Colonic mucosa (tissue), 4 donors: ENCODE results near the gene NKAIN4. TPM values are rescaled to one million over a fixed set of nuclear protein-coding genes. Genes with fewer than 3 reads are reported as not detected.

Experiments
- DNase-seq: peaks from one replicate; pipeline ENCODE4 v3.0.0-alpha.2; 2020
- H3K27ac ChIP-seq: fragments of 200-600 bp; one replicate; pipeline ENCODE4 v1.8.0; 2021
- H3K27me3 ChIP-seq: fragments of 200-600 bp; one replicate; pipeline ENCODE4 v1.8.0; 2021
- H3K36me3 ChIP-seq: fragments of 200-600 bp; one replicate; pipeline ENCODE4 v1.8.0; 2021
- H3K4me1 ChIP-seq: fragments of 200-600 bp; one replicate; pipeline ENCODE4 v1.8.0; 2021; ENCODE audit warnings: mild to moderate bottlenecking
- H3K4me3 ChIP-seq: fragments of 200-600 bp; one replicate; pipeline ENCODE4 v1.8.0; 2021
- H3K9ac ChIP-seq, 2 donors: one replicate each; pipeline ENCODE4 v1.7.0; 2013; ENCODE audit warnings: control low read depth in 2 of 2, low read depth in 2 of 2, low read length in 2 of 2
- H3K9me3 ChIP-seq: fragments of 200-600 bp; one replicate; pipeline ENCODE4 v1.8.0; 2021
- intact Hi-C: fragments of 100-400 bp; cut with DNase I; formaldehyde crosslinking; loops from one replicate; pipeline ENCODE4 v1.14.1; 2022
- total RNA-seq, 2 donors: library from RNA; stranded (reverse); fragmentation: NEBNext Ultra II Directional in 1 of 2; extraction: Animal tissue kit (Norgen Biotek cat#: 25700) in 1 of 2; gene quantifications; one replicate each; pipeline ENCODE4 v1.2.1, GENCODE V29; 2021
- TF ChIP-seq, protein P1 (sequence below): fragments of 200-600 bp; IDR thresholded peaks from one replicate; pipeline ENCODE4 v1.8.0; 2022; ENCODE audit warnings: antibody characterized with exemption, mild to moderate bottlenecking
- donor health status: healthy.
- donor health status: DM: no; HTN: no; CAD: no.
- donor health status: DM: no; HTN: no; CAD: no.

NKAIN4 gene
- total RNA-seq, 2 donors from 2014 or later: 0.29 TPM; not detected in 1

DNA sequence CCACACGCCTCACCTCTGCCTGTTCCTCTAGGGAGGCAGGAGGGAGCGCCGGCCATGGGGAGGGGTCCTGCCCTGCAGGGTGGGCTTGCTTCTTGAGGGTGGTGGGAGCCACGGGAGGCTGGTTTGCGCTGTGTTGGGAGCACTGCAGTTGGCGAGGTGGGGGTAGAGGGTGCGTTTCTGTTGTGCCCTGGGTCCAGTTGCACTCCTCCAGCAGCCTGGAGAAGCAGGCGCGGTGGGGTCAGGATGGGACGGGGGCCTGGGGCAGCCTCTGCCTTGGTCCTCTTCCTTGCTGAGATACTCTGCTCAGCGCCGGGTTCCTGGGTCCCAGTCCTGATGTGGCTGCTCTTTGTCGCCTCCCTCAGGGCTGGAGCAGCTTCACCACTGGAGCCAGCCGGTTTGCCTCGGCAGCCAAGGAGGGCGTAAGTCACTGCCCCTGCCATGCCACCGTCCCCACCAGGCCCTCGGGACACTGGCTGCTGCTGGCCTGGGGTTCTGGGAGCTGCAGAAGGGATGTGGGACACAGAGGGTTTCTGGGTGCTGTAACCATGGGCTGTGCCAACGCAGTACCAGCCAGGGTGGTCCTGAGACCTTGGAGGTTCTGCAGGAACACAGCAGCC lies 26.8 kb upstream of the NKAIN4 start:
- Histone ChIP-seq H3K9me3 (no peaks in the 10 kb centered on the region), H3K36me3 (peaks cover 6% of the 10 kb centered on the region), H3K27me3 (no peaks in the 10 kb centered on the region), H3K4me3 (no peak overlapping the region), H3K27ac (no peak overlapping the region), H3K4me1 (no peaks in the 10 kb centered on the region), H3K9ac (no peak overlapping the region)
- DNase-seq: no peak
- TF ChIP-seq, protein P1, sequence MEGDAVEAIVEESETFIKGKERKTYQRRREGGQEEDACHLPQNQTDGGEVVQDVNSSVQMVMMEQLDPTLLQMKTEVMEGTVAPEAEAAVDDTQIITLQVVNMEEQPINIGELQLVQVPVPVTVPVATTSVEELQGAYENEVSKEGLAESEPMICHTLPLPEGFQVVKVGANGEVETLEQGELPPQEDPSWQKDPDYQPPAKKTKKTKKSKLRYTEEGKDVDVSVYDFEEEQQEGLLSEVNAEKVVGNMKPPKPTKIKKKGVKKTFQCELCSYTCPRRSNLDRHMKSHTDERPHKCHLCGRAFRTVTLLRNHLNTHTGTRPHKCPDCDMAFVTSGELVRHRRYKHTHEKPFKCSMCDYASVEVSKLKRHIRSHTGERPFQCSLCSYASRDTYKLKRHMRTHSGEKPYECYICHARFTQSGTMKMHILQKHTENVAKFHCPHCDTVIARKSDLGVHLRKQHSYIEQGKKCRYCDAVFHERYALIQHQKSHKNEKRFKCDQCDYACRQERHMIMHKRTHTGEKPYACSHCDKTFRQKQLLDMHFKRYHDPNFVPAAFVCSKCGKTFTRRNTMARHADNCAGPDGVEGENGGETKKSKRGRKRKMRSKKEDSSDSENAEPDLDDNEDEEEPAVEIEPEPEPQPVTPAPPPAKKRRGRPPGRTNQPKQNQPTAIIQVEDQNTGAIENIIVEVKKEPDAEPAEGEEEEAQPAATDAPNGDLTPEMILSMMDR: no peak
- intact Hi-C loops: no loop called here

GRCh38 chr20:63280371-63280770 lies 26.1 kb upstream of the NKAIN4 start:
- Histone ChIP-seq H3K9me3 (no peaks in the 10 kb centered on the region), H3K36me3 (peaks cover 6% of the 10 kb centered on the region), H3K27ac (no peak overlapping the region), H3K4me3 (no peak overlapping the region), H3K4me1 (no peaks in the 10 kb centered on the region), H3K9ac (no peak overlapping the region), H3K27me3 (no peaks in the 10 kb centered on the region)
- intact Hi-C loops: no loop called here
- DNase-seq: no peak
- TF ChIP-seq, protein P1: no peak

DNA sequence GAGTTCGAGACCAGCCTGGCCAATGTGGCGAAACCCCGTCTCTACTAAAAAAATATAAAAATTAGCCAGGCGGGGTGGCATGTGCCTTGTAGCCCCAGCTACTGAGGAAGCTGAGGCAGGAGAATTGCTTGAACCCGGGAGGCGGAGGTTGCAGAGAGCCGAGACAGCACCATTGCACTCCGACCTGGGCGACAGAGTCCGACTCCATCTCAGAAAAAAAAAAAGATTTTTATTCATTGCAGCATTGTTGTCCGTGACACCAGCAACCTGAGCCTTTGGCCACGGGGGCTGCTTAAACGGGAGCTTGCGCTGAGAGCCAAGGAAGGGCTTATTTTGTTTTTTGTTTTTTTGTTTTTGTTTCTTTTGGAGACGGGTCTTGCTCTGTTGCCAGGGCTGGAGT lies 25.7 kb upstream of the NKAIN4 start:
- Histone ChIP-seq H3K27ac (no peak overlapping the region), H3K4me3 (no peak overlapping the region), H3K27me3 (no peaks in the 10 kb centered on the region), H3K4me1 (no peaks in the 10 kb centered on the region), H3K9me3 (no peaks in the 10 kb centered on the region), H3K36me3 (peaks cover 6% of the 10 kb centered on the region), H3K9ac (no peak overlapping the region)
- TF ChIP-seq, protein P1: no peak
- intact Hi-C loops: no loop called here
- no peak for DNase-seq

GRCh38 chr20:63278661-63279060 lies 24.4 kb upstream of the NKAIN4 start:
- H3K36me3 ChIP-seq: peaks cover 6% of the 10 kb centered on the region
- H3K9me3 ChIP-seq: no peaks in the 10 kb centered on the region
- no peak for DNase-seq
- no peak overlapping the region for H3K9ac ChIP-seq
- H3K4me1 ChIP-seq: peaks cover 9% of the 10 kb centered on the region
- H3K27me3 ChIP-seq: no peaks in the 10 kb centered on the region
- H3K27ac ChIP-seq: no peak overlapping the region
- TF ChIP-seq, protein P1: no peak
- H3K4me3 ChIP-seq: no peak overlapping the region
- intact Hi-C loops: no loop called here

- peaks cover 9% of the 10 kb centered on the region for H3K4me1 ChIP-seq
- H3K9ac ChIP-seq: no peak overlapping the region
- H3K27me3 ChIP-seq: no peaks in the 10 kb centered on the region
- H3K4me3 ChIP-seq: no peak overlapping the region
- intact Hi-C loops: no loop called here
- TF ChIP-seq, protein P1: no peak
- H3K9me3 ChIP-seq: no peaks in the 10 kb centered on the region
- DNase-seq: no peak
- no peak overlapping the region for H3K27ac ChIP-seq
- H3K36me3 ChIP-seq: peaks cover 6% of the 10 kb centered on the region
Observed at GRCh38 chr20:63277466-63278272, 23.4 kb upstream of the NKAIN4 start.
